OCI-LY1 (cell line): ENCODE data around the gene TOB1.

Experiments used
- H2AFZ ChIP-seq: fragments of 200-600 bp; sonication (generic), shearing (Covaris generic); 2 replicates; pipeline ENCODE4 v1.6.0; 2014; ENCODE audit warnings: antibody characterized with exemption, mild to moderate bottlenecking, low read length
- H3F3A ChIP-seq: fragments of 200-600 bp; sonication (generic), shearing (Covaris generic); 2 replicates; pipeline ENCODE4 v1.6.0; 2014; ENCODE audit warnings: mild to moderate bottlenecking, antibody characterized with exemption, low read length, moderate library complexity; ENCODE audit not compliant: insufficient read depth
- H3K27ac ChIP-seq: fragments of 200-600 bp; sonication (generic); 2 replicates; pipeline ENCODE4 v1.5.1; 2014; ENCODE audit warnings: low read length, mixed run types, mild to moderate bottlenecking, low read depth; ENCODE audit not compliant: poor library complexity, severe bottlenecking
- H3K27me3 ChIP-seq: fragments of 200-600 bp; sonication (generic); 2 replicates; pipeline ENCODE4 v1.6.0; 2014; ENCODE audit warnings: antibody characterized with exemption, mild to moderate bottlenecking, low read length, moderate library complexity; ENCODE audit not compliant: insufficient read depth
- H3K36me3 ChIP-seq: fragments of 200-600 bp; sonication (generic); 2 replicates; pipeline ENCODE4 v1.6.1; 2014; ENCODE audit warnings: mild to moderate bottlenecking, antibody characterized with exemption, low read length, moderate library complexity, mixed read lengths; ENCODE audit not compliant: insufficient read depth
- H3K4me1 ChIP-seq: fragments of 200-600 bp; sonication (generic); 2 replicates; pipeline ENCODE4 v1.5.1; 2014; ENCODE audit warnings: mild to moderate bottlenecking, low read length, moderate library complexity; ENCODE audit not compliant: insufficient read depth, severe bottlenecking
- H3K4me2 ChIP-seq: fragments of 200-600 bp; sonication (generic), shearing (Covaris generic); 2 replicates; pipeline ENCODE4 v1.6.1; 2014; ENCODE audit warnings: low read length
- H3K4me3 ChIP-seq: fragments of 200-600 bp; sonication (generic); 2 replicates; pipeline ENCODE4 v1.5.1; 2014; ENCODE audit warnings: low read length, low read depth, mild to moderate bottlenecking, mixed read lengths; ENCODE audit not compliant: poor library complexity, severe bottlenecking
- H3K79me2 ChIP-seq: fragments of 200-600 bp; shearing (Covaris generic); 2 replicates; pipeline ENCODE4 v1.6.1; 2016; ENCODE audit warnings: mixed run types, low read length, mixed read lengths; ENCODE audit not compliant: insufficient read depth
- H3K9ac ChIP-seq: fragments of 200-600 bp; sonication (generic), shearing (Covaris generic); 2 replicates; pipeline ENCODE4 v1.6.1; 2014; ENCODE audit warnings: mild to moderate bottlenecking, low read length, mixed read lengths
- H3K9me2 ChIP-seq: fragments of 200-600 bp; sonication (generic), shearing (Covaris generic); 2 replicates; pipeline ENCODE4 v1.6.1; 2014; ENCODE audit warnings: low read depth, mild to moderate bottlenecking, low read length, mixed read lengths
- H3K9me3 ChIP-seq: fragments of 200-600 bp; shearing (Covaris generic); 2 replicates; pipeline ENCODE4 v1.6.1; 2014; ENCODE audit warnings: low read length, mixed read lengths
- H4K20me1 ChIP-seq: fragments of 200-600 bp; sonication (generic), shearing (Covaris generic); 2 replicates; pipeline ENCODE4 v1.6.0; 2016; ENCODE audit warnings: mild to moderate bottlenecking, low read length; ENCODE audit not compliant: insufficient read depth
- CTCF ChIP-seq: fragments of 200-600 bp; sonication (generic), shearing (Covaris generic); IDR thresholded peaks from 2 replicates; pipeline ENCODE4 v1.5.1; 2017; ENCODE audit warnings: mild to moderate bottlenecking, antibody characterized with exemption, low read length, moderate library complexity, mixed read lengths
- EZH2 ChIP-seq: fragments of 200-600 bp; sonication (generic), shearing (Covaris generic); IDR thresholded peaks from 2 replicates; pipeline ENCODE4 v1.8.0; 2017; ENCODE audit warnings: borderline replicate concordance, mixed run types, mild to moderate bottlenecking, antibody characterized with exemption, low read length, moderate library complexity, mixed read lengths

Gene TOB1

GRCh38 chr17:50837286-50837979 is 28.7 kb downstream of the TOB1 start:
- TF ChIP-seq EZH2 (no peak), CTCF (no peak)
- Histone ChIP-seq H3K36me3 (no peaks in the 10 kb centered on the region), H3K4me3 (no peak overlapping the region), H3K27ac (no peak overlapping the region), H3K9me3 (no peaks in the 10 kb centered on the region), H3K9me2 (no peaks in the 10 kb centered on the region), H4K20me1 (no peaks in the 10 kb centered on the region), H3K4me2 (no peak overlapping the region), H3F3A (no peaks in the 10 kb centered on the region), H3K4me1 (no peaks in the 10 kb centered on the region), H3K79me2 (no peaks in the 10 kb centered on the region), H2AFZ (no peak overlapping the region), H3K27me3 (peaks cover 5% of the 10 kb centered on the region), H3K9ac (no peak overlapping the region)

- no peaks in the 10 kb centered on the region for H3K4me1 ChIP-seq
- H4K20me1 ChIP-seq: no peaks in the 10 kb centered on the region
- no peak overlapping the region for H3K4me2 ChIP-seq
- H2AFZ ChIP-seq: no peak overlapping the region
- no peak overlapping the region for H3K27ac ChIP-seq
- H3K4me3 ChIP-seq: no peak overlapping the region
- no peaks in the 10 kb centered on the region for H3K36me3 ChIP-seq
- no peak overlapping the region for H3K9ac ChIP-seq
- H3F3A ChIP-seq: no peaks in the 10 kb centered on the region
- H3K9me2 ChIP-seq: no peaks in the 10 kb centered on the region
- H3K27me3 ChIP-seq: peaks cover 5% of the 10 kb centered on the region
- H3K9me3 ChIP-seq: no peaks in the 10 kb centered on the region
- H3K79me2 ChIP-seq: no peaks in the 10 kb centered on the region
- TF ChIP-seq EZH2 (no peak), CTCF (no peak)
Observed at GRCh38 chr17:50836826-50837225, 29.3 kb downstream of the TOB1 start.

GRCh38 chr17:50835301-50836234 is 30.6 kb downstream of the TOB1 start, which contains the start of gene WFIKKN2:
WFIKKN2 (plus strand) TSS chr17:50835586; CDS start chr17:50835938, 352 bp downstream.
- Histone ChIP-seq H3F3A (no peaks in the 10 kb centered on the region), H3K9me3 (no peaks in the 10 kb centered on the region), H3K79me2 (no peaks in the 10 kb centered on the region), H3K4me1 (no peaks in the 10 kb centered on the region), H3K36me3 (no peaks in the 10 kb centered on the region), H3K4me2 (no peak within 1 kb of the TSS), H3K9ac (no peak within 1 kb of the TSS), H4K20me1 (no peaks in the 10 kb centered on the region), H3K9me2 (no peaks in the 10 kb centered on the region), H3K27me3 (peaks cover 5% of the 10 kb centered on the region), H3K4me3 (no peak within 1 kb of the TSS), H2AFZ (no peak within 1 kb of the TSS), H3K27ac (no peak within 1 kb of the TSS)
- TF ChIP-seq EZH2 (no peak), CTCF (no peak)
